ENCODE results near the gene EHD2.
"Not testable (repeated sequence)": the region's sequence is repeated elsewhere in the genome, so short reads cannot be mapped to it uniquely, and the experiment has no call there.

EHD2 gene

GRCh38 chr19:47714339-47714738 is 1.1 kb downstream of the EHD2 start:
- Histone ChIP-seq H3K9ac (ENCODE audit: low read length) (no peak overlapping the region), H3K9me3 (replicated peaks; ENCODE audit: insufficient read depth, low read length) (no peaks in the 10 kb centered on the region), H3K9me2 (replicated peaks; ENCODE audit: insufficient read depth, low read length) (no peaks in the 10 kb centered on the region), H3F3A (ENCODE audit: insufficient read depth, low read length) (no peaks in the 10 kb centered on the region), H3K4me1 (ENCODE audit: low read length) (no peaks in the 10 kb centered on the region), H4K20me1 (ENCODE audit: insufficient read depth, low read length) (no peaks in the 10 kb centered on the region), H3K4me2 (ENCODE audit: low read depth, low read length) (no peak overlapping the region), H3K79me2 (ENCODE audit: low read length) (no peaks in the 10 kb centered on the region), H2AFZ (ENCODE audit: low read length) (no peak overlapping the region), H3K27me3 (replicated peaks; ENCODE audit: insufficient read depth, low read length) (peaks cover 64% of the 10 kb centered on the region), H3K4me3 (ENCODE audit: low read length) (no peak overlapping the region), H3K27ac (ENCODE audit: low read length) (no peak overlapping the region), H3K36me3 (replicated peaks; ENCODE audit: insufficient read depth, low read length) (no peaks in the 10 kb centered on the region)
- no peak for TF ChIP-seq EZH2phosphoT487 (IDR thresholded peaks at IDR 0.05; ENCODE audit: low read length)
- no peak for TF ChIP-seq EZH2 (optimal IDR thresholded peaks at IDR 0.05; ENCODE audit: low read depth, low read length)
- TF ChIP-seq CTCF (IDR thresholded peaks at IDR 0.05; ENCODE audit: low read length) = no peak
- DNase-seq = no peak

- not testable (repeated sequence) for H3K4me3 ChIP-seq (ENCODE audit: low read length); H3K9me2 ChIP-seq (replicated peaks; ENCODE audit: insufficient read depth, low read length); H3K9me3 ChIP-seq (replicated peaks; ENCODE audit: insufficient read depth, low read length); H3K79me2 ChIP-seq (ENCODE audit: low read length); H3K27ac ChIP-seq (ENCODE audit: low read length); H3K36me3 ChIP-seq (replicated peaks; ENCODE audit: insufficient read depth, low read length); DNase-seq; H3K4me1 ChIP-seq (ENCODE audit: low read length); H2AFZ ChIP-seq (ENCODE audit: low read length); H4K20me1 ChIP-seq (ENCODE audit: insufficient read depth, low read length); H3F3A ChIP-seq (ENCODE audit: insufficient read depth, low read length); H3K4me2 ChIP-seq (ENCODE audit: low read depth, low read length); H3K9ac ChIP-seq (ENCODE audit: low read length)
- H3K27me3 ChIP-seq (replicated peaks; ENCODE audit: insufficient read depth, low read length) = peaks cover 61% of the 10 kb centered on the region
These were observed 1.6 kb downstream of the EHD2 start for GRCh38 chr19:47714855-47715254.

- Histone ChIP-seq H2AFZ (ENCODE audit: low read length) (no peak overlapping the region), H3K4me3 (ENCODE audit: low read length) (no peak overlapping the region), H3K27me3 (replicated peaks; ENCODE audit: insufficient read depth, low read length) (peaks cover 73% of the 10 kb centered on the region), H3K9ac (ENCODE audit: low read length) (no peak overlapping the region), H3K9me3 (replicated peaks; ENCODE audit: insufficient read depth, low read length) (no peaks in the 10 kb centered on the region), H3K9me2 (replicated peaks; ENCODE audit: insufficient read depth, low read length) (no peaks in the 10 kb centered on the region), H3K4me1 (ENCODE audit: low read length) (no peaks in the 10 kb centered on the region), H3K36me3 (replicated peaks; ENCODE audit: insufficient read depth, low read length) (no peaks in the 10 kb centered on the region), H4K20me1 (ENCODE audit: insufficient read depth, low read length) (no peaks in the 10 kb centered on the region), H3K4me2 (ENCODE audit: low read depth, low read length) (no peak overlapping the region), H3K27ac (ENCODE audit: low read length) (no peak overlapping the region), H3F3A (ENCODE audit: insufficient read depth, low read length) (no peaks in the 10 kb centered on the region), H3K79me2 (ENCODE audit: low read length) (no peaks in the 10 kb centered on the region)
- TF ChIP-seq CTCF (IDR thresholded peaks at IDR 0.05; ENCODE audit: low read length) = no peak
- no peak for TF ChIP-seq EZH2phosphoT487 (IDR thresholded peaks at IDR 0.05; ENCODE audit: low read length)
- TF ChIP-seq EZH2 (optimal IDR thresholded peaks at IDR 0.05; ENCODE audit: low read depth, low read length) = no peak
- no peak for DNase-seq
These were observed 3.2 kb downstream of the EHD2 start for GRCh38 chr19:47716270-47716937.

GRCh38 chr19:47718415-47719046 is 5.3 kb downstream of the EHD2 start:
- not testable (repeated sequence) for H3F3A ChIP-seq (ENCODE audit: insufficient read depth, low read length); H3K27ac ChIP-seq (ENCODE audit: low read length); H3K4me3 ChIP-seq (ENCODE audit: low read length); H3K9me3 ChIP-seq (replicated peaks; ENCODE audit: insufficient read depth, low read length); H2AFZ ChIP-seq (ENCODE audit: low read length); H3K36me3 ChIP-seq (replicated peaks; ENCODE audit: insufficient read depth, low read length); H3K4me1 ChIP-seq (ENCODE audit: low read length); DNase-seq; H4K20me1 ChIP-seq (ENCODE audit: insufficient read depth, low read length); H3K79me2 ChIP-seq (ENCODE audit: low read length); H3K4me2 ChIP-seq (ENCODE audit: low read depth, low read length); H3K9ac ChIP-seq (ENCODE audit: low read length); H3K9me2 ChIP-seq (replicated peaks; ENCODE audit: insufficient read depth, low read length)
- H3K27me3 ChIP-seq (replicated peaks; ENCODE audit: insufficient read depth, low read length) = peaks cover 69% of the 10 kb centered on the region

Data from MM.1S (cell line).